H1 (cell line): ENCODE measurements around the gene SEMA7A.
A peak's percentile ranks its signal among the peaks of the same experiment; 100 is the strongest.

Experiments used
- CBX8 ChIP-seq: fragments of 300-800, 300-1000 bp; sonication (generic); IDR thresholded peaks from 2 replicates; pipeline ENCODE4 v1.7.1; 2016; ENCODE audit warnings: low read depth, low read length, borderline replicate concordance
- CTCF ChIP-seq, 3 experiments: IDR thresholded peaks; 1 replicate in 2 of 3; 2 replicates in 1 of 3; pipeline versions ENCODE4 v1.5.1 to v1.6.1; 2011; ENCODE audit warnings: low read length in 3 of 3, mild to moderate bottlenecking in 3 of 3, inconsistent platforms in 2 of 3, low read depth in 1 of 3, moderate library complexity in 1 of 3; ENCODE audit not compliant: insufficient read depth in 1 of 3; ENCODE audit errors: control extremely low read depth in 1 of 3
- MAX ChIP-seq: IDR thresholded peaks from 2 replicates; pipeline ENCODE4 v1.6.1; 2012; ENCODE audit warnings: inconsistent platforms
- POLR2A ChIP-seq, 2 experiments: IDR thresholded peaks; 1 replicate in 1 of 2; 2 replicates in 1 of 2; pipeline ENCODE4 v1.6.1; 2011; ENCODE audit warnings: low read depth in 2 of 2, low read length in 2 of 2, mild to moderate bottlenecking in 2 of 2; ENCODE audit errors: control extremely low read depth in 1 of 2
- POLR2AphosphoS5 ChIP-seq: IDR thresholded peaks from 2 replicates; pipeline ENCODE4 v1.6.1; 2011; ENCODE audit warnings: low read depth, low read length
- RFX5 ChIP-seq: IDR thresholded peaks from 2 replicates; pipeline ENCODE4 v1.6.1; 2011; ENCODE audit warnings: low read depth, low read length, improper control_type of control experiment, borderline replicate concordance
- RNF2 ChIP-seq: fragments of 200-900, 300-1000 bp; sonication (generic); IDR thresholded peaks from 2 replicates; pipeline ENCODE4 v1.7.1; 2016; ENCODE audit warnings: borderline replicate concordance, low read depth, mild to moderate bottlenecking, antibody characterized with exemption, low read length; ENCODE audit not compliant: poor library complexity, severe bottlenecking; ENCODE audit errors: missing control alignments
- TCF12 ChIP-seq: IDR thresholded peaks from 2 replicates; pipeline ENCODE4 v1.6.1; 2011; ENCODE audit warnings: low read depth, mild to moderate bottlenecking, low read length
- TEAD4 ChIP-seq: IDR thresholded peaks from 2 replicates; pipeline ENCODE4 v1.6.1; 2012; ENCODE audit warnings: low read depth, low read length, inconsistent platforms, mixed read lengths
- USF2 ChIP-seq: IDR thresholded peaks from 2 replicates; pipeline ENCODE4 v1.6.1; 2011; ENCODE audit warnings: low read length, improper control_type of control experiment

GRCh38 chr15:74373731-74374647 is 59.8 kb downstream of the SEMA7A start:
- peak; percentile 85 to 93 (median 90) for TF ChIP-seq CTCF (IDR thresholded peaks at IDR 0.05; ENCODE audit: control extremely low read depth in 1 of 3, insufficient read depth in 1 of 3, low read depth in 1 of 3, low read length in 3 of 3)
- 0 out of 2 replicates have a peak, but pooled peaks have one; percentile 47 for TF ChIP-seq POLR2AphosphoS5
- TF ChIP-seq CBX8: no peak
- peak in 1 of 2 experiments; percentile 44; a peak in 1 of 3 replicates for TF ChIP-seq POLR2A (IDR thresholded peaks at IDR 0.05; ENCODE audit: control extremely low read depth in 1 of 2, low read depth in 2 of 2, low read length in 2 of 2)
- peak; percentile 54; the same call in 1 of the 2 replicates for TF ChIP-seq RFX5
- TF ChIP-seq TEAD4: no peak
- TF ChIP-seq RNF2: peak; percentile 34
- TF ChIP-seq USF2: no peak
- TF ChIP-seq TCF12: no peak
- TF ChIP-seq MAX: peak; percentile 89
